HL-60 (cell line): ENCODE data around the gene IRF2.

Experiments used
- DNase-seq, 2 experiments: peaks; one replicate each; pipeline ENCODE4 v3.0.0-alpha.2; 2010 to 2020; ENCODE audit warnings: low read depth in 1 of 2, low spot score in 1 of 2
- H3K27ac ChIP-seq: fragments of 250-450 bp; sonication (Bioruptor Pico); replicated peaks from 2 replicates; pipeline ENCODE4 v1.5.1; 2020; ENCODE audit warnings: mild to moderate bottlenecking, moderate library complexity
- H3K27me3 ChIP-seq: fragments of 250-450 bp; sonication (Bioruptor Pico); 2 replicates; pipeline ENCODE4 v1.5.1; 2021; ENCODE audit warnings: mild to moderate bottlenecking, moderate library complexity; ENCODE audit not compliant: insufficient read depth, poor library complexity, severe bottlenecking
- H3K4me3 ChIP-seq: replicated peaks from 2 replicates; pipeline ENCODE4 v1.5.1; 2011; ENCODE audit warnings: mild to moderate bottlenecking, control low read depth, low read length; ENCODE audit not compliant: insufficient read depth
- GABPA ChIP-seq: IDR thresholded peaks from 2 replicates; pipeline ENCODE4 v1.6.1; 2012; ENCODE audit warnings: low read depth
- POLR2AphosphoS5 ChIP-seq: IDR thresholded peaks from 2 replicates; pipeline ENCODE4 v1.6.1; 2012; ENCODE audit warnings: low read depth
- SPI1 ChIP-seq: IDR thresholded peaks from 2 replicates; pipeline ENCODE4 v1.6.1; 2012; ENCODE audit warnings: low read depth, mild to moderate bottlenecking, borderline replicate concordance
- TF ChIP-seq, protein P1 (sequence below): IDR thresholded peaks from one replicate; pipeline ENCODE4 v1.5.1; 2011; ENCODE audit warnings: low read length, control low read depth, inconsistent platforms; ENCODE audit not compliant: insufficient read depth
- TF ChIP-seq, protein P2 (sequence below): IDR thresholded peaks from 2 replicates; pipeline ENCODE4 v1.6.1; 2012; ENCODE audit warnings: low read depth; ENCODE audit not compliant: insufficient replicate concordance

IRF2 gene

DNA sequence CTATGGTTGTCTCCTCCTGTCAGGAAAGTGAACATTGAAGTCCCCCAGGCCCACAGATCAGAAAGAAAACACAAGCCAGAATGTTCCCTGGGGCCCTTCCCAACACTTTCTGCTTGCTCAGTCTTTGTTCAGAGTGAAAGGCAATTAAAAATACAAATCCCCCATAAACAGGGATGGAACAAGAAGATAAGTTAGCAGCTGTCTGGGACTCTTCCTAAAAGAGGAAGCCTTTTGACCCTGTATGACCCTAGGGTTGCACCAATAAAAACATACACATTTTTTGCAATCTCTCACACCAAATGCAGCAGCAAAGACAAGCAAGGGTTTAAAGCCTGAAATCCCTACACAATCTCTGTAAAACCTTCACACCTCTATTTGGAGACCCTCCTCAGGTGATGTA lies 22.6 kb downstream of the IRF2 start:
- H3K27ac ChIP-seq: peak overlapping the region; percentile 14
- peak; percentile 15; the same call in 1 of the 2 replicates for TF ChIP-seq POLR2AphosphoS5
- peak; percentile 95 for TF ChIP-seq SPI1
- TF ChIP-seq, protein P1, sequence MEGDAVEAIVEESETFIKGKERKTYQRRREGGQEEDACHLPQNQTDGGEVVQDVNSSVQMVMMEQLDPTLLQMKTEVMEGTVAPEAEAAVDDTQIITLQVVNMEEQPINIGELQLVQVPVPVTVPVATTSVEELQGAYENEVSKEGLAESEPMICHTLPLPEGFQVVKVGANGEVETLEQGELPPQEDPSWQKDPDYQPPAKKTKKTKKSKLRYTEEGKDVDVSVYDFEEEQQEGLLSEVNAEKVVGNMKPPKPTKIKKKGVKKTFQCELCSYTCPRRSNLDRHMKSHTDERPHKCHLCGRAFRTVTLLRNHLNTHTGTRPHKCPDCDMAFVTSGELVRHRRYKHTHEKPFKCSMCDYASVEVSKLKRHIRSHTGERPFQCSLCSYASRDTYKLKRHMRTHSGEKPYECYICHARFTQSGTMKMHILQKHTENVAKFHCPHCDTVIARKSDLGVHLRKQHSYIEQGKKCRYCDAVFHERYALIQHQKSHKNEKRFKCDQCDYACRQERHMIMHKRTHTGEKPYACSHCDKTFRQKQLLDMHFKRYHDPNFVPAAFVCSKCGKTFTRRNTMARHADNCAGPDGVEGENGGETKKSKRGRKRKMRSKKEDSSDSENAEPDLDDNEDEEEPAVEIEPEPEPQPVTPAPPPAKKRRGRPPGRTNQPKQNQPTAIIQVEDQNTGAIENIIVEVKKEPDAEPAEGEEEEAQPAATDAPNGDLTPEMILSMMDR: no peak
- no peaks in the 10 kb centered on the region for H3K27me3 ChIP-seq
- no peak overlapping the region for H3K4me3 ChIP-seq
- DNase-seq: peak in 1 of 2 experiments; percentile 60

DNA sequence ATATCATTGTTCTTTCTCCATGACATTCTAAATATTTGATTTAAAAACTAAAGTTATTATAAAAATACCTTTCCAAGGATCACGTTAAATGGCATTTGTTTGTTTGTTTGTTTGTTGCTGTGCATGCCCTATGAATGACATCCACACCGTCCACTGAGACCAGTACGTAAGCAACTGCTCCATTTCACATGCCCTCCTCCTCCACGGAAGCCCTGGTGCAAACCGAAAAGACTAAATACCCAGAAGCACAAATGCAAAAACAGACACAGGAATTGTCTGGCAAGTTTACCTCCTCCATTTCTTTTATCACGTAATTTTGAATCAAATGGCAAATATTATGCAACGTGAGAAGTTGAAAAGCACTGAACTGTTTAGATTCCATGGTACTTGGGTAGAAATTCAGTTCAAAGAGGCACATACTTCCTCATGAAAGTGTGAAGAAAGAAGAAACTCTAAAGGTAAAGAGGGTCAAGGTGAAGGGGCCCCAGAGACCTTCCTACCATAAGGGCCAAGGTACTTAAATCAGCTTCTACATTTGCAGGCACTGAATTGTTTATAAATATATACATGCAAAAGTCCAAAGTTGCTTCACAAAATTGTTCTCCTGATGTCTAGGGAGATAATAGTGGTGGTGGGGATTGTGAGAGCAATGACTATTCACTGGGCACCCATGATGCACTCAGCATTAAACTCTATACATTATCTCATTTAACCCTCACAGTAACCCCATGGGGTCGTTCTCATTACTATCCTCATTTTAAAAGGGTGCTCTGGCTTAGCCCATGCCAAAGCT lies 23.4 kb downstream of the IRF2 start:
- H3K27me3 ChIP-seq: no peaks in the 10 kb centered on the region
- H3K27ac ChIP-seq: peak overlapping the region; percentile 14
- TF ChIP-seq SPI1 (no peak), POLR2AphosphoS5 (no peak), GABPA (no peak)
- TF ChIP-seq, protein P2, sequence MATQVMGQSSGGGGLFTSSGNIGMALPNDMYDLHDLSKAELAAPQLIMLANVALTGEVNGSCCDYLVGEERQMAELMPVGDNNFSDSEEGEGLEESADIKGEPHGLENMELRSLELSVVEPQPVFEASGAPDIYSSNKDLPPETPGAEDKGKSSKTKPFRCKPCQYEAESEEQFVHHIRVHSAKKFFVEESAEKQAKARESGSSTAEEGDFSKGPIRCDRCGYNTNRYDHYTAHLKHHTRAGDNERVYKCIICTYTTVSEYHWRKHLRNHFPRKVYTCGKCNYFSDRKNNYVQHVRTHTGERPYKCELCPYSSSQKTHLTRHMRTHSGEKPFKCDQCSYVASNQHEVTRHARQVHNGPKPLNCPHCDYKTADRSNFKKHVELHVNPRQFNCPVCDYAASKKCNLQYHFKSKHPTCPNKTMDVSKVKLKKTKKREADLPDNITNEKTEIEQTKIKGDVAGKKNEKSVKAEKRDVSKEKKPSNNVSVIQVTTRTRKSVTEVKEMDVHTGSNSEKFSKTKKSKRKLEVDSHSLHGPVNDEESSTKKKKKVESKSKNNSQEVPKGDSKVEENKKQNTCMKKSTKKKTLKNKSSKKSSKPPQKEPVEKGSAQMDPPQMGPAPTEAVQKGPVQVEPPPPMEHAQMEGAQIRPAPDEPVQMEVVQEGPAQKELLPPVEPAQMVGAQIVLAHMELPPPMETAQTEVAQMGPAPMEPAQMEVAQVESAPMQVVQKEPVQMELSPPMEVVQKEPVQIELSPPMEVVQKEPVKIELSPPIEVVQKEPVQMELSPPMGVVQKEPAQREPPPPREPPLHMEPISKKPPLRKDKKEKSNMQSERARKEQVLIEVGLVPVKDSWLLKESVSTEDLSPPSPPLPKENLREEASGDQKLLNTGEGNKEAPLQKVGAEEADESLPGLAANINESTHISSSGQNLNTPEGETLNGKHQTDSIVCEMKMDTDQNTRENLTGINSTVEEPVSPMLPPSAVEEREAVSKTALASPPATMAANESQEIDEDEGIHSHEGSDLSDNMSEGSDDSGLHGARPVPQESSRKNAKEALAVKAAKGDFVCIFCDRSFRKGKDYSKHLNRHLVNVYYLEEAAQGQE: no peak
- TF ChIP-seq, protein P1: no peak
- H3K4me3 ChIP-seq: no peak overlapping the region
- DNase-seq: no peak

DNA sequence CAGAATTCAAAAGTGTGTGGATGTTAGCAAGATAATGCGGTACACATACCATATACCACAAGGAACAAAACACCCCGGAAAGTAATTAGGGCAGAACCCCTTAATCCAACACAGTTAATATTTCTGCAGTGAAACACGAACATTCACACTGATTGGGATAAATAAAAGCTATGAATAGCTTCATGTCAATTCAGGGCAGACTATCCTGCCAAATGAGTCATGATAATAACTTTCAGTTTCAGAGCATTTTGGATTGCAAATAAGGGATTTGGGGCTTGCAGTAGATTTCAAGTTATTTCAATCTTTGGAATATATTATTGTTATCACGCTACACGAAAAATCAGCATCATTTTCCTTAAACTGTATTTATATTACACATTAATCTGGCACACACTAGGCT lies 24.3 kb downstream of the IRF2 start:
- Histone ChIP-seq H3K4me3 (no peak overlapping the region), H3K27ac (no peak overlapping the region), H3K27me3 (no peaks in the 10 kb centered on the region)
- DNase-seq: no peak
- TF ChIP-seq SPI1: no peak
- TF ChIP-seq, protein P2: no peak

DNA sequence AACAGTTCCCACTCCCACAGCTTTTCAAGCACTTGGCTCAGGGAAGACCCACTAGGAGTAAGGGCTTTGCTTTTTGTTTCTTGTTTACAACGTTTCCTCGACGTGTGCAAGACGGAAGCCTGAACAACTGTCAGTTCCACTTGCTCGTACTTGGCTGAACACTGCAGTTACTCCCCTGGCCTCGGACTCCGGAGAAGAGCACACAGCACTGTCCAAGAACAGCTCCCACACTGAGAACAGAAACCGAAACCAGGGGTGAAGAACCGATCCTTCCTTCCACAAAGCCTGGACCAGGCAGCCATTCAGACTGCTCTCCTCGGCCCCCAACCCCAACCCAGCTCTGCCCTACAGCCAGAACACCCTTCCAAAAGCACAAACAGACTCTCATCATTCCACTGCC lies 25.5 kb downstream of the IRF2 start:
- Histone ChIP-seq H3K27me3 (no peaks in the 10 kb centered on the region), H3K4me3 (peak overlapping the region; percentile 13), H3K27ac (peak overlapping the region; percentile 46)
- TF ChIP-seq, protein P2: no peak
- TF ChIP-seq GABPA: no peak
- no peak for TF ChIP-seq POLR2AphosphoS5
- no peak for TF ChIP-seq SPI1
- TF ChIP-seq, protein P1: no peak
- peak in 1 of 2 experiments; percentile 56 for DNase-seq
